Thymus (tissue), 11 donors: ENCODE data around the gene RNF213. TPM values are rescaled to one million over a fixed set of nuclear protein-coding genes. Genes with fewer than 3 reads are reported as not detected.

ENCODE experiments used
- DNase-seq, 9 donors: peaks; one replicate each; pipeline ENCODE4 v3.0.0-alpha.2; 2013; ENCODE audit warnings: low spot score in 9 of 9, low read depth in 6 of 9, missing footprints in 1 of 9
- H3K27ac ChIP-seq, 2 donors: one replicate each; pipeline ENCODE4 v1.5.1; 2013; ENCODE audit warnings: control low read depth in 1 of 2, low read depth in 1 of 2, low read length in 1 of 2, mild to moderate bottlenecking in 1 of 2, moderate library complexity in 1 of 2
- H3K27me3 ChIP-seq, 2 donors: one replicate each; pipeline ENCODE4 v1.5.1; 2013; ENCODE audit warnings: low read length in 1 of 2; ENCODE audit not compliant: control insufficient read depth in 2 of 2, insufficient read depth in 1 of 2
- H3K36me3 ChIP-seq, 2 donors: one replicate each; pipeline ENCODE4 v1.5.1; 2013; ENCODE audit warnings: low read length in 1 of 2, mild to moderate bottlenecking in 1 of 2, moderate library complexity in 1 of 2; ENCODE audit not compliant: control insufficient read depth in 2 of 2, insufficient read depth in 2 of 2
- H3K4me1 ChIP-seq, 2 donors: one replicate each; pipeline ENCODE4 v1.5.1; 2013; ENCODE audit warnings: low read length in 2 of 2; ENCODE audit not compliant: control insufficient read depth in 2 of 2, insufficient read depth in 2 of 2
- H3K4me3 ChIP-seq, 2 donors: one replicate each; pipeline ENCODE4 v1.5.1; 2013; ENCODE audit warnings: low read length in 2 of 2, control low read depth in 1 of 2, mild to moderate bottlenecking in 1 of 2
- H3K9me3 ChIP-seq, 2 donors: one replicate each; pipeline ENCODE4 v1.5.1; 2013; ENCODE audit warnings: low read length in 1 of 2, mild to moderate bottlenecking in 1 of 2; ENCODE audit not compliant: control insufficient read depth in 2 of 2, insufficient read depth in 1 of 2
- whole genome bisulfite sequencing: extraction: QIAGEN DNeasy Blood & Tissue Kit; methylation state at CpG from one replicate; pipeline ENCODE4 v1.1.7; 2013; 5-methylcytosine and 5-hydroxymethylcytosine counted together
- polyA plus RNA-seq: library from polyadenylated mRNA; stranded (reverse); fragments of 200-250 nt; gene quantifications from one replicate; pipeline ENCODE4 v1.2.3, GENCODE V29; 2013
- total RNA-seq: library from RNA; stranded (reverse); fragments of 120-200 nt; gene quantifications from one replicate; pipeline ENCODE4 v1.2.4, GENCODE V29; 2013
- donor health status: healthy.

The RNF213 gene
- total and polyA plus RNA-seq, 2 donors, result 76.4 to 114 TPM

- DNase-seq, result no peak
- H3K4me1 ChIP-seq, result peaks cover 4 to 21% of the 10 kb centered on the region in 2 donors
- no peak overlapping the region for H3K27ac ChIP-seq
- H3K36me3 ChIP-seq, result peaks cover 4 to 5% of the 10 kb centered on the region in 2 donors
- 97% methylated on average over 11 of the region's 11 CpGs for WGBS
- peaks cover 11 to 22% of the 10 kb centered on the region in 2 donors for H3K27me3 ChIP-seq
- H3K9me3 ChIP-seq, result no peaks in the 10 kb centered on the region
- H3K4me3 ChIP-seq, result no peak overlapping the region
Observed at GRCh38 chr17:80418589-80418988, 157.9 kb downstream of the RNF213 start.

- H3K27me3 ChIP-seq, result peaks cover 4 to 16% of the 10 kb centered on the region in 2 donors
- H3K4me3 ChIP-seq, result no peak overlapping the region
- no peak for DNase-seq
- H3K27ac ChIP-seq, result no peak overlapping the region
- no peaks in the 10 kb centered on the region for H3K9me3 ChIP-seq
- WGBS, result 98% methylated on average over 11 of the region's 11 CpGs
- H3K36me3 ChIP-seq, result peaks cover 4 to 5% of the 10 kb centered on the region in 2 donors
- peaks cover 4 to 19% of the 10 kb centered on the region in 2 donors for H3K4me1 ChIP-seq
Observed at GRCh38 chr17:80419255-80419654, 158.6 kb downstream of the RNF213 start.

- no peaks in the 10 kb centered on the region for H3K27me3 ChIP-seq
- DNase-seq, result no peak
- H3K9me3 ChIP-seq, result no peaks in the 10 kb centered on the region
- no peak overlapping the region for H3K4me3 ChIP-seq
- H3K27ac ChIP-seq, result no peak overlapping the region
- 94% methylated on average over 20 of the region's 20 CpGs for WGBS
- peaks cover 4 to 5% of the 10 kb centered on the region in 2 donors for H3K36me3 ChIP-seq
- H3K4me1 ChIP-seq, result peaks cover 4 to 10% of the 10 kb centered on the region in 2 donors
Observed at GRCh38 chr17:80421381-80422090, 160.9 kb downstream of the RNF213 start.

GRCh38 chr17:80422276-80422675 is 161.6 kb downstream of the RNF213 start:
- no peaks in the 10 kb centered on the region for H3K9me3 ChIP-seq
- H3K27me3 ChIP-seq, result no peaks in the 10 kb centered on the region
- H3K27ac ChIP-seq, result no peak overlapping the region
- H3K4me1 ChIP-seq, result peaks cover 6% of the 10 kb centered on the region in 2 donors
- H3K36me3 ChIP-seq, result peaks cover 2 to 4% of the 10 kb centered on the region in 2 donors
- DNase-seq, result no peak
- H3K4me3 ChIP-seq, result no peak overlapping the region
- WGBS, result 92% methylated on average over 18 of the region's 18 CpGs

- Histone ChIP-seq H3K9me3 (no peaks in the 10 kb centered on the region), H3K4me1 (peaks cover 6% of the 10 kb centered on the region in 2 donors), H3K36me3 (no peaks in the 10 kb centered on the region), H3K27me3 (no peaks in the 10 kb centered on the region), H3K27ac (no peak overlapping the region), H3K4me3 (no peak overlapping the region)
- DNase-seq, result no peak
- 87% methylated on average over 20 of the region's 20 CpGs for WGBS
Observed at GRCh38 chr17:80422981-80423380, 162.3 kb downstream of the RNF213 start.

GRCh38 chr17:80423536-80424225 is 163.0 kb downstream of the RNF213 start:
- H3K4me3 ChIP-seq, result no peak overlapping the region
- peaks cover 6% of the 10 kb centered on the region in 2 donors for H3K4me1 ChIP-seq
- no peaks in the 10 kb centered on the region for H3K27me3 ChIP-seq
- no peaks in the 10 kb centered on the region for H3K36me3 ChIP-seq
- H3K27ac ChIP-seq, result no peak overlapping the region
- 90% methylated on average over 13 of the region's 13 CpGs for WGBS
- DNase-seq, result no peak
- H3K9me3 ChIP-seq, result no peaks in the 10 kb centered on the region

- no peak for DNase-seq
- Histone ChIP-seq H3K27ac (no peak overlapping the region), H3K9me3 (no peaks in the 10 kb centered on the region), H3K27me3 (no peaks in the 10 kb centered on the region), H3K4me3 (no peak overlapping the region), H3K36me3 (no peaks in the 10 kb centered on the region), H3K4me1 (peaks cover 6% of the 10 kb centered on the region in 2 donors)
- WGBS, result 20% methylated on average over 8 of the region's 8 CpGs
Observed at GRCh38 chr17:80424261-80424660, 163.6 kb downstream of the RNF213 start.

GRCh38 chr17:80424878-80425765 is 164.5 kb downstream of the RNF213 start:
- WGBS, result 64% methylated on average over 27 of the region's 27 CpGs
- H3K4me1 ChIP-seq, result peaks cover 6% of the 10 kb centered on the region in 2 donors

More at GRCh38 chr17:80424878-80425765, 164.5 kb downstream of the RNF213 start:
- Histone ChIP-seq H3K9me3 (no peaks in the 10 kb centered on the region), H3K27ac (no peak overlapping the region), H3K36me3 (no peaks in the 10 kb centered on the region), H3K27me3 (no peaks in the 10 kb centered on the region), H3K4me3 (no peak overlapping the region)
- DNase-seq, result peak in 2 of 9 donors; percentile 9 to 26
